Measurements from ENCODE around the gene DLL4.
"Not testable (repeated sequence)": the region's sequence is repeated elsewhere in the genome, so short reads cannot be mapped to it uniquely, and the experiment has no call there.

Gene DLL4

GRCh38 chr15:40961740-40962139, 32.6 kb downstream of the DLL4 start:
- not testable (repeated sequence) for DNase-seq

- DNase-seq = not testable (repeated sequence)
Observed at GRCh38 chr15:40962317-40962716, 33.2 kb downstream of the DLL4 start.

- no peak for DNase-seq
Observed at GRCh38 chr15:40963201-40963600, 34.1 kb downstream of the DLL4 start.

GRCh38 chr15:40964006-40964405, 34.9 kb downstream of the DLL4 start:
- no peak for DNase-seq

GRCh38 chr15:40964634-40965033, 35.5 kb downstream of the DLL4 start:
- no peak for DNase-seq

- DNase-seq = no peak
Observed at GRCh38 chr15:40968290-40969085, 39.3 kb downstream of the DLL4 start.

- no peak for DNase-seq
Observed at GRCh38 chr15:40969363-40969762, 40.2 kb downstream of the DLL4 start.

- no peak for DNase-seq
Observed at GRCh38 chr15:40974879-40975278, 45.7 kb downstream of the DLL4 start.

- DNase-seq = no peak
Observed at GRCh38 chr15:40976819-40977218, 47.7 kb downstream of the DLL4 start.

- no peak for DNase-seq
Observed at GRCh38 chr15:40978141-40978540, 49.0 kb downstream of the DLL4 start.

GRCh38 chr15:40978562-40978961, 49.4 kb downstream of the DLL4 start:
- no peak for DNase-seq

GRCh38 chr15:40981186-40981585, 52.0 kb downstream of the DLL4 start:
- DNase-seq = no peak

GRCh38 chr15:40982855-40983254, 53.7 kb downstream of the DLL4 start:
- no peak for DNase-seq

GRCh38 chr15:40984406-40984805, 55.3 kb downstream of the DLL4 start:
- DNase-seq = no peak

GRCh38 chr15:40984964-40985363, 55.8 kb downstream of the DLL4 start:
- DNase-seq = no peak

GRCh38 chr15:40985541-40986330, 56.6 kb downstream of the DLL4 start:
- DNase-seq = no peak

GRCh38 chr15:40986820-40987219, 57.7 kb downstream of the DLL4 start:
- DNase-seq = no peak

GRCh38 chr15:40988156-40988555, 59.0 kb downstream of the DLL4 start:
- DNase-seq = no peak

Data from KG1 (cell line).